HEK293 (cell line): ENCODE data around the gene NEURL2.

Experiments used
- GFI1B ChIP-seq: fragments of 450-650 bp; formaldehyde crosslinking; IDR thresholded peaks from 2 replicates; pipeline ENCODE4 v1.5.1; 2016; ENCODE audit warnings: missing biosample characterization, missing genetic modification characterization
- IKZF3 ChIP-seq: fragments of 450-650 bp; IDR thresholded peaks from 2 replicates; pipeline ENCODE4 v1.5.0; 2018; ENCODE audit warnings: missing biosample characterization, mild to moderate bottlenecking, missing genetic modification characterization, moderate library complexity
- KLF10 ChIP-seq: fragments of 450-650 bp; IDR thresholded peaks from 2 replicates; pipeline ENCODE4 v1.5.1; 2018; ENCODE audit warnings: missing biosample characterization, mild to moderate bottlenecking, missing genetic modification characterization
- KLF16 ChIP-seq: fragments of 450-650 bp; formaldehyde crosslinking; IDR thresholded peaks from 2 replicates; pipeline ENCODE4 v1.5.1; 2017; ENCODE audit warnings: missing biosample characterization, missing genetic modification characterization
- OSR2 ChIP-seq: fragments of 450-650 bp; formaldehyde crosslinking; IDR thresholded peaks from 2 replicates; pipeline ENCODE4 v1.5.1; 2016; ENCODE audit warnings: missing biosample characterization, missing genetic modification characterization
- SP3 ChIP-seq: fragments of 450-650 bp; formaldehyde crosslinking; IDR thresholded peaks from 2 replicates; pipeline ENCODE4 v1.5.1; 2016; ENCODE audit warnings: missing biosample characterization, missing genetic modification characterization
- SP7 ChIP-seq: fragments of 450-650 bp; formaldehyde crosslinking; IDR thresholded peaks from 2 replicates; pipeline ENCODE4 v1.5.1; 2016; ENCODE audit warnings: missing biosample characterization, missing genetic modification characterization
- TCF7L2 ChIP-seq: IDR thresholded peaks from 2 replicates; pipeline ENCODE4 v1.6.1; 2011; ENCODE audit warnings: low read depth, mild to moderate bottlenecking, inconsistent platforms, low read length, moderate library complexity, borderline replicate concordance
- YY2 ChIP-seq: fragments of 450-650 bp; formaldehyde crosslinking; IDR thresholded peaks from 2 replicates; pipeline ENCODE4 v1.5.1; 2016; ENCODE audit warnings: missing biosample characterization, missing genetic modification characterization
- ZBTB17 ChIP-seq: fragments of 450-650 bp; formaldehyde crosslinking; IDR thresholded peaks from 2 replicates; pipeline ENCODE4 v1.5.1; 2016; ENCODE audit warnings: missing biosample characterization, missing genetic modification characterization
- ZFP37 ChIP-seq: fragments of 450-650 bp; formaldehyde crosslinking; IDR thresholded peaks from 2 replicates; pipeline ENCODE4 v1.5.1; 2016; ENCODE audit warnings: missing biosample characterization, missing genetic modification characterization
- ZNF239 ChIP-seq: fragments of 450-650 bp; formaldehyde crosslinking; IDR thresholded peaks from 2 replicates; pipeline ENCODE4 v1.5.1; 2016; ENCODE audit warnings: missing biosample characterization, missing genetic modification characterization
- ZNF302 ChIP-seq: fragments of 450-650 bp; formaldehyde crosslinking; IDR thresholded peaks from 2 replicates; pipeline ENCODE4 v1.5.1; 2016; ENCODE audit warnings: missing biosample characterization, missing genetic modification characterization, low read depth
- ZNF341 ChIP-seq: fragments of 450-650 bp; formaldehyde crosslinking; IDR thresholded peaks from 2 replicates; pipeline ENCODE4; 2016; ENCODE audit warnings: low read depth, missing biosample characterization, missing genetic modification characterization
- ZNF404 ChIP-seq: fragments of 450-650 bp; formaldehyde crosslinking; IDR thresholded peaks from 2 replicates; pipeline ENCODE4 v1.5.1; 2017; ENCODE audit warnings: missing biosample characterization, missing genetic modification characterization
- ZNF473 ChIP-seq: fragments of 450-650 bp; formaldehyde crosslinking; IDR thresholded peaks from 2 replicates; pipeline ENCODE4 v1.5.1; 2017; ENCODE audit warnings: missing biosample characterization, missing genetic modification characterization
- ZNF510 ChIP-seq: fragments of 450-650 bp; formaldehyde crosslinking; IDR thresholded peaks from 2 replicates; pipeline ENCODE4 v1.5.1; 2018; ENCODE audit warnings: mild to moderate bottlenecking, missing genetic modification characterization, missing biosample characterization; ENCODE audit not compliant: insufficient replicate concordance
- ZSCAN23 ChIP-seq: fragments of 450-650 bp; formaldehyde crosslinking; IDR thresholded peaks from 2 replicates; pipeline ENCODE4 v1.5.1; 2016; ENCODE audit warnings: missing biosample characterization, missing genetic modification characterization
- ZXDB ChIP-seq: fragments of 450-650 bp; formaldehyde crosslinking; IDR thresholded peaks from 2 replicates; pipeline ENCODE4 v1.5.1; 2016; ENCODE audit warnings: missing biosample characterization, missing genetic modification characterization
- TF ChIP-seq, protein P1 (sequence below): fragments of 450-650 bp; formaldehyde crosslinking; IDR thresholded peaks from 2 replicates; pipeline ENCODE4 v1.5.1; 2017; ENCODE audit warnings: missing biosample characterization, missing genetic modification characterization
- TF ChIP-seq, protein P2 (sequence below): fragments of 450-650 bp; formaldehyde crosslinking; IDR thresholded peaks from 2 replicates; pipeline ENCODE4 v1.5.1; 2016; ENCODE audit warnings: missing biosample characterization, missing genetic modification characterization
- TF ChIP-seq, protein P3 (sequence below): fragments of 450-650 bp; formaldehyde crosslinking; IDR thresholded peaks from 2 replicates; pipeline ENCODE4 v1.5.1; 2017; ENCODE audit warnings: missing biosample characterization, missing genetic modification characterization
- TF ChIP-seq, protein P4 (sequence below): fragments of 450-650 bp; formaldehyde crosslinking; IDR thresholded peaks from 2 replicates; pipeline ENCODE4 v1.5.1; 2016; ENCODE audit warnings: missing biosample characterization, missing genetic modification characterization
- TF ChIP-seq, protein P5 (sequence below): fragments of 450-650 bp; formaldehyde crosslinking; IDR thresholded peaks from 2 replicates; pipeline ENCODE4 v1.5.1; 2016; ENCODE audit warnings: missing biosample characterization, missing genetic modification characterization
- TF ChIP-seq, protein P6 (sequence below): fragments of 450-650 bp; formaldehyde crosslinking; IDR thresholded peaks from 2 replicates; pipeline ENCODE4 v1.5.1; 2016; ENCODE audit warnings: missing biosample characterization, missing genetic modification characterization, borderline replicate concordance
- TF ChIP-seq, protein P7 (sequence below): fragments of 450-650 bp; formaldehyde crosslinking; IDR thresholded peaks from 2 replicates; pipeline ENCODE4 v1.5.1; 2016; ENCODE audit warnings: missing biosample characterization, missing genetic modification characterization

Gene NEURL2

DNA sequence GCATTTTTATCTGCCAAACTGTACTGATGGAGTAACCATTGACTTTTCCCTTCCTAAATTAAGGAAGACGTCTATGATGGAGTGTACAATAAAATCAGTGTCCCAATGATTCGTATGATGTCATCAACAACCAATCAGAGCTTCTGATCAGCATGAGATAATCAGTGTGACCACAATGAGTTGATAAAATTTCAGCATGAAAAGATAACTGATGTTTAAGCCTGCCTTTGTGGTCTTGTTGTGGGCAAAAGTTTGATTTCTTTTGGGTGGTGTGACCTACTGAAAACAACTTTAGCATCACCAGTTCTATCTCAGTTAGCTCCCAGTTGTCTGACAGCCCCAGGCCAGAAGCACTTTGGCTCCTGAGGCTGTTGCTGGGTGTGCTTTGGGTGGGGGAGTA is 46.8 kb upstream of the NEURL2 start (continued):
- TF ChIP-seq, protein P1, sequence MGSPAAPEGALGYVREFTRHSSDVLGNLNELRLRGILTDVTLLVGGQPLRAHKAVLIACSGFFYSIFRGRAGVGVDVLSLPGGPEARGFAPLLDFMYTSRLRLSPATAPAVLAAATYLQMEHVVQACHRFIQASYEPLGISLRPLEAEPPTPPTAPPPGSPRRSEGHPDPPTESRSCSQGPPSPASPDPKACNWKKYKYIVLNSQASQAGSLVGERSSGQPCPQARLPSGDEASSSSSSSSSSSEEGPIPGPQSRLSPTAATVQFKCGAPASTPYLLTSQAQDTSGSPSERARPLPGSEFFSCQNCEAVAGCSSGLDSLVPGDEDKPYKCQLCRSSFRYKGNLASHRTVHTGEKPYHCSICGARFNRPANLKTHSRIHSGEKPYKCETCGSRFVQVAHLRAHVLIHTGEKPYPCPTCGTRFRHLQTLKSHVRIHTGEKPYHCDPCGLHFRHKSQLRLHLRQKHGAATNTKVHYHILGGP (tag by site-specific recombination), result no peak
- TF ChIP-seq IKZF3 (tag by site-specific recombination) (peak; percentile 39; the same call in 1 of the 2 replicates), SP7 (tag by site-specific recombination) (0 out of 2 replicates have a peak, but pooled peaks have one; percentile 38), ZNF510 (tag by site-specific recombination) (no peak), KLF16 (tag by site-specific recombination) (peak; percentile 75), TCF7L2 (no peak), ZNF341 (no peak), ZBTB17 (tag by site-specific recombination) (peak; percentile 27; the same call in 1 of the 2 replicates), KLF10 (tag by site-specific recombination) (0 out of 2 replicates have a peak, but pooled peaks have one; percentile 31), ZNF473 (no peak), SP3 (tag by site-specific recombination) (no peak), ZNF404 (no peak), ZNF302 (tag by site-specific recombination) (no peak), ZNF239 (no peak), ZFP37 (tag by site-specific recombination) (no peak), ZXDB (peak; percentile 47), GFI1B (tag by site-specific recombination) (peak; percentile 50; the same call in 1 of the 2 replicates), YY2 (tag by site-specific recombination) (no peak), ZSCAN23 (no peak), OSR2 (tag by site-specific recombination) (peak; percentile 79)
- TF ChIP-seq, protein P2, sequence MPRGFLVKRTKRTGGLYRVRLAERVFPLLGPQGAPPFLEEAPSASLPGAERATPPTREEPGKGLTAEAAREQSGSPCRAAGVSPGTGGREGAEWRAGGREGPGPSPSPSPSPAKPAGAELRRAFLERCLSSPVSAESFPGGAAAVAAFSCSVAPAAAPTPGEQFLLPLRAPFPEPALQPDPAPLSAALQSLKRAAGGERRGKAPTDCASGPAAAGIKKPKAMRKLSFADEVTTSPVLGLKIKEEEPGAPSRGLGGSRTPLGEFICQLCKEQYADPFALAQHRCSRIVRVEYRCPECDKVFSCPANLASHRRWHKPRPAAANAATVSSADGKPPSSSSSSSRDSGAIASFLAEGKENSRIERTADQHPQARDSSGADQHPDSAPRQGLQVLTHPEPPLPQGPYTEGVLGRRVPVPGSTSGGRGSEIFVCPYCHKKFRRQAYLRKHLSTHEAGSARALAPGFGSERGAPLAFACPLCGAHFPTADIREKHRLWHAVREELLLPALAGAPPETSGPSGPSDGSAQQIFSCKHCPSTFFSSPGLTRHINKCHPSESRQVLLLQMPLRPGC (tag by site-specific recombination), result no peak
- TF ChIP-seq, protein P3, sequence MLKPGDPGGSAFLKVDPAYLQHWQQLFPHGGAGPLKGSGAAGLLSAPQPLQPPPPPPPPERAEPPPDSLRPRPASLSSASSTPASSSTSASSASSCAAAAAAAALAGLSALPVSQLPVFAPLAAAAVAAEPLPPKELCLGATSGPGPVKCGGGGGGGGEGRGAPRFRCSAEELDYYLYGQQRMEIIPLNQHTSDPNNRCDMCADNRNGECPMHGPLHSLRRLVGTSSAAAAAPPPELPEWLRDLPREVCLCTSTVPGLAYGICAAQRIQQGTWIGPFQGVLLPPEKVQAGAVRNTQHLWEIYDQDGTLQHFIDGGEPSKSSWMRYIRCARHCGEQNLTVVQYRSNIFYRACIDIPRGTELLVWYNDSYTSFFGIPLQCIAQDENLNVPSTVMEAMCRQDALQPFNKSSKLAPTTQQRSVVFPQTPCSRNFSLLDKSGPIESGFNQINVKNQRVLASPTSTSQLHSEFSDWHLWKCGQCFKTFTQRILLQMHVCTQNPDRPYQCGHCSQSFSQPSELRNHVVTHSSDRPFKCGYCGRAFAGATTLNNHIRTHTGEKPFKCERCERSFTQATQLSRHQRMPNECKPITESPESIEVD (tag by site-specific recombination), result peak; percentile 37; the same call in 1 of the 2 replicates
- TF ChIP-seq, protein P4, sequence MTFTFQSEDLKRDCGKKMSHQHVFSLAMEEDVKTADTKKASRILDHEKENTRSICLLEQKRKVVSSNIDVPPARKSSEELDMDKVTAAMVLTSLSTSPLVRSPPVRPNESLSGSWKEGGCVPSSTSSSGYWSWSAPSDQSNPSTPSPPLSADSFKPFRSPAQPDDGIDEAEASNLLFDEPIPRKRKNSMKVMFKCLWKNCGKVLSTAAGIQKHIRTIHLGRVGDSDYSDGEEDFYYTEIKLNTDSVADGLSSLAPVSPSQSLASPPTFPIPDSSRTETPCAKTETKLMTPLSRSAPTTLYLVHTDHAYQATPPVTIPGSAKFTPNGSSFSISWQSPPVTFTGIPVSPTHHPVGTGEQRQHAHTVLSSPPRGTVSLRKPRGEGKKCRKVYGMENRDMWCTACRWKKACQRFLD (tag by site-specific recombination), result no peak
- TF ChIP-seq, protein P5, sequence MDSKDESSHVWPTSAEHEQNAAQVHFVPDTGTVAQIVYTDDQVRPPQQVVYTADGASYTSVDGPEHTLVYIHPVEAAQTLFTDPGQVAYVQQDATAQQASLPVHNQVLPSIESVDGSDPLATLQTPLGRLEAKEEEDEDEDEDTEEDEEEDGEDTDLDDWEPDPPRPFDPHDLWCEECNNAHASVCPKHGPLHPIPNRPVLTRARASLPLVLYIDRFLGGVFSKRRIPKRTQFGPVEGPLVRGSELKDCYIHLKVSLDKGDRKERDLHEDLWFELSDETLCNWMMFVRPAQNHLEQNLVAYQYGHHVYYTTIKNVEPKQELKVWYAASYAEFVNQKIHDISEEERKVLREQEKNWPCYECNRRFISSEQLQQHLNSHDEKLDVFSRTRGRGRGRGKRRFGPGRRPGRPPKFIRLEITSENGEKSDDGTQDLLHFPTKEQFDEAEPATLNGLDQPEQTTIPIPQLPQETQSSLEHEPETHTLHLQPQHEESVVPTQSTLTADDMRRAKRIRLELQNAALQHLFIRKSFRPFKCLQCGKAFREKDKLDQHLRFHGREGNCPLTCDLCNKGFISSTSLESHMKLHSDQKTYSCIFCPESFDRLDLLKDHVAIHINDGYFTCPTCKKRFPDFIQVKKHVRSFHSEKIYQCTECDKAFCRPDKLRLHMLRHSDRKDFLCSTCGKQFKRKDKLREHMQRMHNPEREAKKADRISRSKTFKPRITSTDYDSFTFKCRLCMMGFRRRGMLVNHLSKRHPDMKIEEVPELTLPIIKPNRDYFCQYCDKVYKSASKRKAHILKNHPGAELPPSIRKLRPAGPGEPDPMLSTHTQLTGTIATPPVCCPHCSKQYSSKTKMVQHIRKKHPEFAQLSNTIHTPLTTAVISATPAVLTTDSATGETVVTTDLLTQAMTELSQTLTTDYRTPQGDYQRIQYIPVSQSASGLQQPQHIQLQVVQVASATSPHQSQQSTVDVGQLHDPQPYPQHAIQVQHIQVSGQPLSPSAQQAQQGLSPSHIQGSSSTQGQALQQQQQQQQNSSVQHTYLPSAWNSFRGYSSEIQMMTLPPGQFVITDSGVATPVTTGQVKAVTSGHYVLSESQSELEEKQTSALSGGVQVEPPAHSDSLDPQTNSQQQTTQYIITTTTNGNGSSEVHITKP (tag by site-specific recombination), result no peak
- TF ChIP-seq, protein P6, sequence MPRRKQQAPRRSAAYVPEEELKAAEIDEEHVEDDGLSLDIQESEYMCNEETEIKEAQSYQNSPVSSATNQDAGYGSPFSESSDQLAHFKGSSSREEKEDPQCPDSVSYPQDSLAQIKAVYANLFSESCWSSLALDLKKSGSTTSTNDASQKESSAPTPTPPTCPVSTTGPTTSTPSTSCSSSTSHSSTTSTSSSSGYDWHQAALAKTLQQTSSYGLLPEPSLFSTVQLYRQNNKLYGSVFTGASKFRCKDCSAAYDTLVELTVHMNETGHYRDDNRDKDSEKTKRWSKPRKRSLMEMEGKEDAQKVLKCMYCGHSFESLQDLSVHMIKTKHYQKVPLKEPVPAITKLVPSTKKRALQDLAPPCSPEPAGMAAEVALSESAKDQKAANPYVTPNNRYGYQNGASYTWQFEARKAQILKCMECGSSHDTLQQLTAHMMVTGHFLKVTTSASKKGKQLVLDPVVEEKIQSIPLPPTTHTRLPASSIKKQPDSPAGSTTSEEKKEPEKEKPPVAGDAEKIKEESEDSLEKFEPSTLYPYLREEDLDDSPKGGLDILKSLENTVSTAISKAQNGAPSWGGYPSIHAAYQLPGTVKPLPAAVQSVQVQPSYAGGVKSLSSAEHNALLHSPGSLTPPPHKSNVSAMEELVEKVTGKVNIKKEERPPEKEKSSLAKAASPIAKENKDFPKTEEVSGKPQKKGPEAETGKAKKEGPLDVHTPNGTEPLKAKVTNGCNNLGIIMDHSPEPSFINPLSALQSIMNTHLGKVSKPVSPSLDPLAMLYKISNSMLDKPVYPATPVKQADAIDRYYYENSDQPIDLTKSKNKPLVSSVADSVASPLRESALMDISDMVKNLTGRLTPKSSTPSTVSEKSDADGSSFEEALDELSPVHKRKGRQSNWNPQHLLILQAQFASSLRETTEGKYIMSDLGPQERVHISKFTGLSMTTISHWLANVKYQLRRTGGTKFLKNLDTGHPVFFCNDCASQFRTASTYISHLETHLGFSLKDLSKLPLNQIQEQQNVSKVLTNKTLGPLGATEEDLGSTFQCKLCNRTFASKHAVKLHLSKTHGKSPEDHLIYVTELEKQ (tag by site-specific recombination), result no peak; the same call in 1 of the 2 replicates
- TF ChIP-seq, protein P7, sequence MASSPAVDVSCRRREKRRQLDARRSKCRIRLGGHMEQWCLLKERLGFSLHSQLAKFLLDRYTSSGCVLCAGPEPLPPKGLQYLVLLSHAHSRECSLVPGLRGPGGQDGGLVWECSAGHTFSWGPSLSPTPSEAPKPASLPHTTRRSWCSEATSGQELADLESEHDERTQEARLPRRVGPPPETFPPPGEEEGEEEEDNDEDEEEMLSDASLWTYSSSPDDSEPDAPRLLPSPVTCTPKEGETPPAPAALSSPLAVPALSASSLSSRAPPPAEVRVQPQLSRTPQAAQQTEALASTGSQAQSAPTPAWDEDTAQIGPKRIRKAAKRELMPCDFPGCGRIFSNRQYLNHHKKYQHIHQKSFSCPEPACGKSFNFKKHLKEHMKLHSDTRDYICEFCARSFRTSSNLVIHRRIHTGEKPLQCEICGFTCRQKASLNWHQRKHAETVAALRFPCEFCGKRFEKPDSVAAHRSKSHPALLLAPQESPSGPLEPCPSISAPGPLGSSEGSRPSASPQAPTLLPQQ, result peak; percentile 67; the same call in 1 of the 2 replicates
